CD14-positive monocyte (primary cell): ENCODE data around the gene PAPOLA. TPM values are rescaled to one million over a fixed set of nuclear protein-coding genes. Genes with fewer than 3 reads are reported as not detected.

Experiments used
- DNase-seq, 3 donors: peaks; one replicate each; pipeline ENCODE4 v3.0.0-alpha.2; 2011 to 2022
- H2AFZ ChIP-seq: 2 replicates; pipeline ENCODE4 v1.6.0; 2012; ENCODE audit warnings: mild to moderate bottlenecking, low read depth, low read length, inconsistent platforms; ENCODE audit not compliant: insufficient read depth, poor library complexity, severe bottlenecking
- H3K27ac ChIP-seq, 2 donors: 1 replicate in 1 of 2; 2 replicates in 1 of 2; pipeline ENCODE4 v1.5.1; 2012 to 2013; ENCODE audit warnings: low read length in 2 of 2, control low read depth in 1 of 2, inconsistent platforms in 1 of 2, low read depth in 1 of 2, mild to moderate bottlenecking in 1 of 2
- H3K27me3 ChIP-seq, 2 donors: one replicate each; pipeline versions ENCODE4 v1.6.0 to v1.6.1; 2011 to 2013; ENCODE audit warnings: low read length in 2 of 2; ENCODE audit not compliant: control insufficient read depth in 2 of 2, insufficient read depth in 2 of 2
- H3K36me3 ChIP-seq, 2 donors: replicated peaks in 1 of 2; 1 replicate in 1 of 2; 2 replicates in 1 of 2; pipeline versions ENCODE4 v1.5.1 to v1.6.1; 2012 to 2013; ENCODE audit warnings: low read length in 2 of 2, control low read depth in 1 of 2, inconsistent platforms in 1 of 2, mild to moderate bottlenecking in 1 of 2; ENCODE audit not compliant: insufficient read depth in 2 of 2, control insufficient read depth in 1 of 2
- H3K4me1 ChIP-seq, 2 donors: 1 replicate in 1 of 2; 2 replicates in 1 of 2; pipeline versions ENCODE4 v1.5.1 to v1.6.1; 2012 to 2013; ENCODE audit warnings: low read length in 2 of 2, control low read depth in 1 of 2, inconsistent platforms in 1 of 2, mild to moderate bottlenecking in 1 of 2, moderate library complexity in 1 of 2; ENCODE audit not compliant: insufficient read depth in 2 of 2, control insufficient read depth in 1 of 2
- H3K4me2 ChIP-seq: replicated peaks from 2 replicates; pipeline ENCODE3; 2012; ENCODE audit warnings: low read length, moderate library complexity, mild to moderate bottlenecking; ENCODE audit not compliant: poor library complexity, severe bottlenecking; ENCODE audit errors: extremely low read depth
- H3K4me3 ChIP-seq, 3 experiments: fragments of 200-600 bp in 1 of 3; sonication (generic) in 1 of 3; replicated peaks in 1 of 3; 1 replicate in 2 of 3; 2 replicates in 1 of 3; pipeline ENCODE4 v1.5.1; 2011 to 2013; ENCODE audit warnings: low read length in 3 of 3, mild to moderate bottlenecking in 3 of 3, control low read depth in 2 of 3, low read depth in 2 of 3, inconsistent platforms in 1 of 3, moderate library complexity in 1 of 3
- H3K79me2 ChIP-seq: 2 replicates; pipeline ENCODE4 v1.6.0; 2012; ENCODE audit warnings: mild to moderate bottlenecking, control low read depth, inconsistent platforms, low read length, moderate library complexity; ENCODE audit not compliant: insufficient read depth
- H3K9ac ChIP-seq: 2 replicates; pipeline ENCODE4 v1.6.0; 2017; ENCODE audit warnings: low read length, mild to moderate bottlenecking; ENCODE audit not compliant: insufficient read depth, poor library complexity, severe bottlenecking
- H3K9me3 ChIP-seq, 2 donors: replicated peaks in 1 of 2; 1 replicate in 1 of 2; 2 replicates in 1 of 2; pipeline versions ENCODE4 v1.5.1 to v1.6.1; 2012 to 2013; ENCODE audit warnings: low read length in 2 of 2, control low read depth in 1 of 2; ENCODE audit not compliant: control insufficient read depth in 1 of 2, insufficient read depth in 1 of 2
- H4K20me1 ChIP-seq: 2 replicates; pipeline ENCODE4 v1.6.0; 2012; ENCODE audit warnings: mild to moderate bottlenecking, low read length, control low read depth, moderate library complexity; ENCODE audit not compliant: insufficient read depth
- H3K27ac Mint-ChIP-seq, 7 donors: one replicate each; pipeline ENCODE4 v1.8.0; 2020; ENCODE audit warnings: mild to moderate bottlenecking in 7 of 7, mixed read lengths in 7 of 7, moderate library complexity in 6 of 7, inconsistent platforms in 2 of 7
- H3K27me3 Mint-ChIP-seq, 3 donors: one replicate each; pipeline ENCODE4 v1.8.0; 2021 to 2022; ENCODE audit warnings: low read depth in 3 of 3, mild to moderate bottlenecking in 3 of 3, mixed read lengths in 3 of 3, moderate library complexity in 3 of 3, inconsistent platforms in 1 of 3
- H3K36me3 Mint-ChIP-seq, 2 donors: one replicate each; pipeline ENCODE4 v1.8.0; 2020; ENCODE audit warnings: mixed read lengths in 2 of 2, inconsistent platforms in 1 of 2, mild to moderate bottlenecking in 1 of 2
- H3K4me1 Mint-ChIP-seq: one replicate; pipeline ENCODE4 v1.8.0; 2020; ENCODE audit warnings: mild to moderate bottlenecking, mixed read lengths
- H3K4me3 Mint-ChIP-seq, 2 donors: one replicate each; pipeline ENCODE4 v1.8.0; 2020; ENCODE audit warnings: mild to moderate bottlenecking in 2 of 2, mixed read lengths in 2 of 2, moderate library complexity in 1 of 2
- H3K9me3 Mint-ChIP-seq, 7 donors: one replicate each; pipeline ENCODE4 v1.8.0; 2020 to 2022; ENCODE audit warnings: mixed read lengths in 7 of 7, mild to moderate bottlenecking in 6 of 7, moderate library complexity in 6 of 7, inconsistent platforms in 2 of 7
- WGBS: methylation state at CpG from one replicate; pipeline ENCODE4 v1.1.5; 2013; ENCODE audit warnings: missing lambda C conversion rate; ENCODE audit not compliant: insufficient coverage; 5-methylcytosine and 5-hydroxymethylcytosine counted together
- intact Hi-C, 2 donors: fragments of 100-400 bp; cut with micrococcal nuclease; formaldehyde crosslinking; loops; one replicate each; pipeline versions ENCODE4 v1.15.0 to v1.15.1; 2023
- polyA plus RNA-seq, 3 donors: library from polyadenylated mRNA; depleted of rRNA in 1 of 3; unstranded in 2 of 3; stranded (reverse) in 1 of 3; fragments of 300-500 nt in 2 of 3; fragments of >200 nt in 1 of 3; fragmentation: Illumina TruSeq in 2 of 3; gene quantifications; 1 replicate in 2 of 3; 2 replicates in 1 of 3; pipeline ENCODE4 v1.2.3, GENCODE V29; 2012 to 2021
- TF ChIP-seq, protein P1 (sequence below): fragments of 200-600 bp; IDR thresholded peaks from one replicate; pipeline ENCODE4 v1.8.0; 2022; ENCODE audit warnings: antibody characterized with exemption, mild to moderate bottlenecking

PAPOLA gene
- polyA plus RNA-seq, 3 donors: 57.9 to 87.5 (median 80.3) TPM

DNA sequence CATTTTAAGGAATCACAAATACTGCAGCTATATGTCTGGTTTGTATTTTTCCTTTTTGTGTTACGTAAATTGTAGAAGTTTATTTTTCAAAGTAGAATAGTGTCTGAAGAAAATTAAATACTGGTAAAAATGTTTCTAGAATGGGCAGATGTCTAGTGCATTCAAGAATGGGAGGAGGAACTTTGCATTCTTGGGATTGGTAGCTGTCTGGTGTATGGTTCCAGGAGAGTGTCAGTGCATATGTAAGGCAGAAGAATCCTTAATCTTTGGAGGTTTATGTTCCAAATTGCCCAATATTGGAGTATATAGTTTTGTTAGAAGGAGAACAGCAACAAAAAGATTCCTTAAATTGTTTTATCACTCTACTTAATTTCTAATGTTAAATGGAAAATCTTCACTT is 13.5 kb downstream of the PAPOLA start:
- H3K9me3 Mint-ChIP-seq: no peaks in the 10 kb centered on the region
- H3K36me3 Mint-ChIP-seq: peaks cover 7 to 8% of the 10 kb centered on the region in 2 donors
- H3K4me2 ChIP-seq: no peak overlapping the region
- no peaks in the 10 kb centered on the region for H3K9me3 ChIP-seq
- H3K4me1 Mint-ChIP-seq: peaks cover 38% of the 10 kb centered on the region
- TF ChIP-seq, protein P1, sequence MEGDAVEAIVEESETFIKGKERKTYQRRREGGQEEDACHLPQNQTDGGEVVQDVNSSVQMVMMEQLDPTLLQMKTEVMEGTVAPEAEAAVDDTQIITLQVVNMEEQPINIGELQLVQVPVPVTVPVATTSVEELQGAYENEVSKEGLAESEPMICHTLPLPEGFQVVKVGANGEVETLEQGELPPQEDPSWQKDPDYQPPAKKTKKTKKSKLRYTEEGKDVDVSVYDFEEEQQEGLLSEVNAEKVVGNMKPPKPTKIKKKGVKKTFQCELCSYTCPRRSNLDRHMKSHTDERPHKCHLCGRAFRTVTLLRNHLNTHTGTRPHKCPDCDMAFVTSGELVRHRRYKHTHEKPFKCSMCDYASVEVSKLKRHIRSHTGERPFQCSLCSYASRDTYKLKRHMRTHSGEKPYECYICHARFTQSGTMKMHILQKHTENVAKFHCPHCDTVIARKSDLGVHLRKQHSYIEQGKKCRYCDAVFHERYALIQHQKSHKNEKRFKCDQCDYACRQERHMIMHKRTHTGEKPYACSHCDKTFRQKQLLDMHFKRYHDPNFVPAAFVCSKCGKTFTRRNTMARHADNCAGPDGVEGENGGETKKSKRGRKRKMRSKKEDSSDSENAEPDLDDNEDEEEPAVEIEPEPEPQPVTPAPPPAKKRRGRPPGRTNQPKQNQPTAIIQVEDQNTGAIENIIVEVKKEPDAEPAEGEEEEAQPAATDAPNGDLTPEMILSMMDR: no peak
- H3K4me3 Mint-ChIP-seq: no peak overlapping the region
- H3K4me1 ChIP-seq: peaks cover 4 to 5% of the 10 kb centered on the region in 2 donors
- H3K27me3 ChIP-seq: no peaks in the 10 kb centered on the region
- no peak for DNase-seq
- no peak overlapping the region for H3K9ac ChIP-seq
- peaks cover 100% of the 10 kb centered on the region for H4K20me1 ChIP-seq
- H3K79me2 ChIP-seq: peaks cover 100% of the 10 kb centered on the region
- peaks cover 6 to 12% of the 10 kb centered on the region in 2 donors for H3K36me3 ChIP-seq
- peaks cover 0 to 1% (median 0%) of the 10 kb centered on the region in 3 donors for H3K27me3 Mint-ChIP-seq
- peak overlapping the region in 2 of 7 donors; percentile 22 to 35 for H3K27ac Mint-ChIP-seq
- intact Hi-C loops: no loop called here
- H3K27ac ChIP-seq: no peak overlapping the region
- no peak overlapping the region for H2AFZ ChIP-seq
- no CpG with 5 or more reads among the region's 1 CpG for WGBS
- no peak overlapping the region for H3K4me3 ChIP-seq

DNA sequence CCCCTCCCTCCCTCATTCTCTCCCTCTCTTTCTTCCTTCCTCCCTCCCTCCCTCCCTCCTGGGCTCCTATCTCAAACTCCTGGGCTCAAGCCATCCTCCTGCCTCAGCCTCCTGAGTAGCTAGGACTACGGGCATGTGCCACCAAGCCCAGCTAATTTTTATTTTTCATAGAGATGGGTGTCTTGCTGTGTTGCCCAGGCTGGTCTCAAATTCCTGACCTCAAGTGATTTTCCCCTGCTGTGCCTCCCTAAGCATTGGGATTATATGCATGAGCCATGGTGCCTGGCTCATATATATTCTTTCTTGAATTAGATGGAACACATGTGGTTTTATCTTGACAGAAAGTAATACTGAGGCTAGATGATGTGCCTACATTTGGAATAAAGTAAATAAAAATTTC is 14.2 kb downstream of the PAPOLA start:
- Histone ChIP-seq H3K9me3 (no peaks in the 10 kb centered on the region), H3K27me3 (no peaks in the 10 kb centered on the region), H2AFZ (no peak overlapping the region), H3K36me3 (peaks cover 9 to 18% of the 10 kb centered on the region in 2 donors), H3K4me2 (no peak overlapping the region), H4K20me1 (peaks cover 100% of the 10 kb centered on the region), H3K79me2 (peaks cover 100% of the 10 kb centered on the region), H3K9ac (no peak overlapping the region), H3K27ac (no peak overlapping the region), H3K4me3 (no peak overlapping the region), H3K4me1 (peaks cover 4 to 5% of the 10 kb centered on the region in 2 donors)
- H3K27ac Mint-ChIP-seq: no peak overlapping the region
- intact Hi-C loops: no loop called here
- no peak overlapping the region for H3K4me3 Mint-ChIP-seq
- WGBS: no CpG with 5 or more reads among the region's 1 CpG
- peaks cover 0 to 1% (median 0%) of the 10 kb centered on the region in 3 donors for H3K27me3 Mint-ChIP-seq
- no peaks in the 10 kb centered on the region for H3K9me3 Mint-ChIP-seq
- peaks cover 34% of the 10 kb centered on the region for H3K4me1 Mint-ChIP-seq
- DNase-seq: no peak
- peaks cover 12 to 13% of the 10 kb centered on the region in 2 donors for H3K36me3 Mint-ChIP-seq
- TF ChIP-seq, protein P1: no peak
